Astrocyte (in vitro differentiated cells and primary cell): Measurements from ENCODE around the gene DNASE1L3. TPM values are rescaled to one million over a fixed set of nuclear protein-coding genes. Genes with fewer than 3 reads are reported as not detected.

Experiments
- DNase-seq: peaks from one replicate; pipeline ENCODE4 v3.0.0-alpha.2; 2010; ENCODE audit warnings: low read depth
- FAIRE-seq: peaks from 2 replicates; lab custom pipeline; 2011; peaks lifted over from hg19 to GRCh38; lab: Jason Lieb, UNC
- H2AFZ ChIP-seq: 2 replicates; pipeline ENCODE4 v1.6.0; 2012; ENCODE audit warnings: low read depth, low read length, inconsistent platforms
- H3K27ac ChIP-seq: 2 replicates; pipeline ENCODE4 v1.5.1; 2011; ENCODE audit warnings: low read depth, low read length, inconsistent platforms
- H3K27me3 ChIP-seq: 2 replicates; pipeline ENCODE4 v1.6.0; 2011; ENCODE audit warnings: low read length, inconsistent platforms; ENCODE audit not compliant: insufficient read depth
- H3K36me3 ChIP-seq: 2 replicates; pipeline ENCODE4 v1.5.1; 2011; ENCODE audit warnings: low read length, inconsistent platforms; ENCODE audit not compliant: insufficient read depth
- H3K4me1 ChIP-seq: 2 replicates; pipeline ENCODE4 v1.5.1; 2011; ENCODE audit warnings: low read length, inconsistent platforms; ENCODE audit not compliant: insufficient read depth
- H3K4me2 ChIP-seq: 2 replicates; pipeline ENCODE4 v1.6.0; 2012; ENCODE audit warnings: low read length, inconsistent platforms
- H3K4me3 ChIP-seq: 2 replicates; pipeline ENCODE4 v1.5.1; 2011; ENCODE audit warnings: low read depth, mild to moderate bottlenecking, low read length, inconsistent platforms; ENCODE audit not compliant: insufficient read depth
- H3K79me2 ChIP-seq: 2 replicates; pipeline ENCODE4 v1.6.0; 2012; ENCODE audit warnings: mild to moderate bottlenecking, low read length, inconsistent platforms; ENCODE audit not compliant: insufficient read depth
- H3K9ac ChIP-seq: 2 replicates; pipeline ENCODE4 v1.6.0; 2012; ENCODE audit warnings: mild to moderate bottlenecking, low read length, inconsistent platforms
- H3K9me3 ChIP-seq: 2 replicates; pipeline ENCODE4 v1.5.1; 2012; ENCODE audit warnings: low read depth, mild to moderate bottlenecking, low read length, inconsistent platforms; ENCODE audit not compliant: insufficient read depth
- H4K20me1 ChIP-seq: 2 replicates; pipeline ENCODE4 v1.6.0; 2012; ENCODE audit warnings: low read length, inconsistent platforms; ENCODE audit not compliant: insufficient read depth
- H3K27ac Mint-ChIP-seq: one replicate; pipeline ENCODE4 v1.8.0; 2021; ENCODE audit warnings: mild to moderate bottlenecking, mixed read lengths; ENCODE audit not compliant: unreplicated experiment
- H3K27me3 Mint-ChIP-seq: one replicate; pipeline ENCODE4 v1.8.0; 2021; ENCODE audit warnings: low read depth, mixed read lengths; ENCODE audit not compliant: unreplicated experiment
- H3K36me3 Mint-ChIP-seq: one replicate; pipeline ENCODE4 v1.8.0; 2021; ENCODE audit warnings: low read depth, mixed read lengths; ENCODE audit not compliant: unreplicated experiment
- H3K4me1 Mint-ChIP-seq: one replicate; pipeline ENCODE4 v1.8.0; 2021; ENCODE audit warnings: low read depth, mixed read lengths; ENCODE audit not compliant: unreplicated experiment
- H3K4me3 Mint-ChIP-seq: one replicate; pipeline ENCODE4 v1.8.0; 2021; ENCODE audit warnings: mild to moderate bottlenecking, moderate library complexity, mixed read lengths; ENCODE audit not compliant: unreplicated experiment
- H3K9me3 Mint-ChIP-seq: one replicate; pipeline ENCODE4 v1.8.0; 2021; ENCODE audit warnings: mild to moderate bottlenecking, mixed read lengths; ENCODE audit not compliant: unreplicated experiment
- CTCF ChIP-seq: IDR thresholded peaks from 2 replicates; pipeline ENCODE4 v1.5.1; 2011; ENCODE audit warnings: low read depth, mild to moderate bottlenecking, inconsistent platforms, low read length, moderate library complexity; ENCODE audit not compliant: insufficient read depth
- EZH2 ChIP-seq: IDR thresholded peaks from 2 replicates; pipeline ENCODE4 v1.6.1; 2012; ENCODE audit warnings: mild to moderate bottlenecking, low read length, inconsistent platforms; ENCODE audit not compliant: insufficient read depth
- total RNA-seq: library from RNA; stranded (reverse); gene quantifications from 2 replicates; pipeline ENCODE4 v1.2.1, GENCODE V29; 2021

Gene DNASE1L3
- total RNA-seq, 1 donor from 2014 or later = not detected

DNA sequence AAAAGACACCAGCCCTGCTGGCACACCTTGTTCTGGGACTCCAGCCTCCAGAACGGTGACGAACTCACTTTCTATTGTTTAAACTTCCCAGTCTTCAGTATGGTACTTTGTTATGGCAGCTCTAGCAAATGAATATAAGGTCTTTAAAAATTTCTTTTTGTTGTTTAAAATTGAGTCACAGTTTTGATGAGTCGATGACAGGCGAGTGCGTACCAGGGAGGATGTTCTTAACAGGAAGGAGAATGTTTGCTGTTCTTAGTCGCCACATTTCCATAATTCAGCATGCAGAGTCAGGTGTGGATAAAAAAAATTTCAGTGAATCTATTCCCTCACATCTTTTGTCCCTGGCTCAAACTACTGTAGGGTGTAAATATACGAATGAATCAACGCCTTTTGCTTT lies 12.4 kb downstream of the DNASE1L3 start:
- Mint-ChIP-seq H3K9me3 (no peaks in the 10 kb centered on the region), H3K4me1 (peaks cover 4% of the 10 kb centered on the region), H3K36me3 (peaks cover 2% of the 10 kb centered on the region), H3K27me3 (peaks cover 6% of the 10 kb centered on the region), H3K4me3 (no peak overlapping the region), H3K27ac (no peak overlapping the region)
- no peaks in the 10 kb centered on the region for H3K9me3 ChIP-seq
- no peaks in the 10 kb centered on the region for H3K79me2 ChIP-seq
- FAIRE-seq (no peak), DNase-seq (no peak)
- H2AFZ ChIP-seq = no peak overlapping the region
- no peak overlapping the region for H3K9ac ChIP-seq
- H3K4me2 ChIP-seq = no peak overlapping the region
- H3K36me3 ChIP-seq = no peaks in the 10 kb centered on the region
- H3K27me3 ChIP-seq = no peaks in the 10 kb centered on the region
- TF ChIP-seq CTCF (no peak), EZH2 (no peak)
- no peaks in the 10 kb centered on the region for H4K20me1 ChIP-seq
- H3K4me1 ChIP-seq = no peaks in the 10 kb centered on the region
- H3K27ac ChIP-seq = no peak overlapping the region
- no peak overlapping the region for H3K4me3 ChIP-seq

DNA sequence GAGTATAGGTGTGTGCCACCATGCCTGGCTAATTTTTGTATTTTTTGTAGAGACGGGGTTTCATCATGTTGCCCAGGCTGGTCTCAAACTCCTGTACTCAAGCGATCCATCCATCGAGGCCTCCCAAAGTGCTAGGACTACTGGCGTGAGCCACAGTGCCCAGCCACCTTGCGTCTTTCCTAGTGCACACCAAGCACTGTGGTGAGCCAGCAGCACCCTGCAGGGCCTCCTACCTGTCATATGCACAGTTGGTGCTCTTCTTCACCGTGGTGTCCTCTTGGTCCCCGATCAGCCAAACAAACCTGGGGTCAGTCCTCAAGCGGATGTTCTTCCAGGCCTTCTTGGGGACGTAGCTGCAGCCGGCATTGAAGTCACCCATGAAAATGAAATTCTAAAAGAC lies 13.2 kb downstream of the DNASE1L3 start:
- H3K27ac ChIP-seq = no peak overlapping the region
- FAIRE-seq (no peak), DNase-seq (no peak)
- no peak overlapping the region for H2AFZ ChIP-seq
- no peaks in the 10 kb centered on the region for H3K27me3 ChIP-seq
- no peak overlapping the region for H3K27ac Mint-ChIP-seq
- TF ChIP-seq EZH2 (no peak), CTCF (no peak)
- H3K4me1 Mint-ChIP-seq = peaks cover 4% of the 10 kb centered on the region
- H3K4me3 ChIP-seq = no peak overlapping the region
- H3K27me3 Mint-ChIP-seq = peaks cover 1% of the 10 kb centered on the region
- H3K9me3 ChIP-seq = no peaks in the 10 kb centered on the region
- H3K9me3 Mint-ChIP-seq = no peaks in the 10 kb centered on the region
- no peak overlapping the region for H3K4me2 ChIP-seq
- no peaks in the 10 kb centered on the region for H3K79me2 ChIP-seq
- H3K4me1 ChIP-seq = no peaks in the 10 kb centered on the region
- H4K20me1 ChIP-seq = no peaks in the 10 kb centered on the region
- no peak overlapping the region for H3K4me3 Mint-ChIP-seq
- H3K9ac ChIP-seq = no peak overlapping the region
- H3K36me3 Mint-ChIP-seq = peaks cover 2% of the 10 kb centered on the region
- no peaks in the 10 kb centered on the region for H3K36me3 ChIP-seq

- DNase-seq (no peak), FAIRE-seq (no peak)
- no peak for TF ChIP-seq EZH2
- no peak for TF ChIP-seq CTCF
- H3K36me3 Mint-ChIP-seq = no peaks in the 10 kb centered on the region
- Histone ChIP-seq H3K4me1 (no peaks in the 10 kb centered on the region), H3K36me3 (no peaks in the 10 kb centered on the region), H4K20me1 (no peaks in the 10 kb centered on the region), H3K27me3 (no peaks in the 10 kb centered on the region), H3K27ac (no peak overlapping the region), H2AFZ (no peak overlapping the region), H3K4me2 (no peak overlapping the region), H3K9ac (no peak overlapping the region), H3K79me2 (no peaks in the 10 kb centered on the region), H3K9me3 (no peaks in the 10 kb centered on the region), H3K4me3 (no peak overlapping the region)
- H3K4me1 Mint-ChIP-seq = peaks cover 4% of the 10 kb centered on the region
- H3K4me3 Mint-ChIP-seq = no peak overlapping the region
- H3K27ac Mint-ChIP-seq = no peak overlapping the region
- H3K9me3 Mint-ChIP-seq = no peaks in the 10 kb centered on the region
- peaks cover 7% of the 10 kb centered on the region for H3K27me3 Mint-ChIP-seq
These were observed 16.9 kb downstream of the DNASE1L3 start for GRCh38 chr3:58193682-58194407.
